Keratinocyte (primary cell): ENCODE results near the gene MARCHF10. TPM values are rescaled to one million over a fixed set of nuclear protein-coding genes. Genes with fewer than 3 reads are reported as not detected.
A peak's percentile ranks its signal among the peaks of the same experiment; 100 is the strongest.

Experiments used
- DNase-seq: peaks from one replicate; pipeline ENCODE4 v3.0.0-alpha.2; 2011; ENCODE audit warnings: low read depth, missing footprints, low spot score
- FAIRE-seq: peaks from 2 replicates; lab custom pipeline; 2011; peaks lifted over from hg19 to GRCh38; lab: Jason Lieb, UNC
- H2AFZ ChIP-seq: 2 replicates; pipeline ENCODE4 v1.6.0; 2012; ENCODE audit warnings: low read length, control low read depth, inconsistent platforms; ENCODE audit not compliant: control insufficient read depth
- H3K27ac ChIP-seq: 2 replicates; pipeline ENCODE4 v1.5.1; 2011; ENCODE audit warnings: low read length; ENCODE audit not compliant: control insufficient read depth, insufficient read depth
- H3K27me3 ChIP-seq: 3 replicates; pipeline ENCODE4 v1.6.0; 2011; ENCODE audit warnings: low read length; ENCODE audit not compliant: control insufficient read depth, insufficient read depth; ENCODE audit errors: extremely low read depth
- H3K36me3 ChIP-seq, 2 experiments: 2 replicates in 1 of 2; 3 replicates in 1 of 2; pipeline ENCODE4 v1.5.1; 2011; ENCODE audit warnings: low read length in 2 of 2, mild to moderate bottlenecking in 1 of 2; ENCODE audit not compliant: control insufficient read depth in 2 of 2, insufficient read depth in 2 of 2; ENCODE audit errors: extremely low read depth in 1 of 2
- H3K4me1 ChIP-seq: 3 replicates; pipeline ENCODE4 v1.5.1; 2011; ENCODE audit warnings: low read length; ENCODE audit not compliant: control insufficient read depth, insufficient read depth; ENCODE audit errors: extremely low read depth
- H3K4me2 ChIP-seq: 3 replicates; pipeline ENCODE4 v1.6.0; 2011; ENCODE audit warnings: low read depth, low read length; ENCODE audit not compliant: control insufficient read depth, insufficient read depth; ENCODE audit errors: extremely low read depth
- H3K4me3 ChIP-seq, 3 experiments: fragments of 200-600 bp in 1 of 3; sonication (generic) in 1 of 3; 2 replicates in 2 of 3; 3 replicates in 1 of 3; pipeline ENCODE4 v1.5.1; 2011 to 2016; ENCODE audit warnings: low read length in 3 of 3, mild to moderate bottlenecking in 3 of 3, control low read depth in 2 of 3, inconsistent platforms in 1 of 3, low read depth in 1 of 3, mixed read lengths in 1 of 3, mixed run types in 1 of 3, moderate library complexity in 1 of 3; ENCODE audit not compliant: control insufficient read depth in 2 of 3, insufficient read depth in 2 of 3; ENCODE audit errors: extremely low read depth in 1 of 3
- H3K79me2 ChIP-seq: 2 replicates; pipeline ENCODE4 v1.6.0; 2012; ENCODE audit warnings: low read length; ENCODE audit not compliant: control insufficient read depth, insufficient read depth
- H3K9ac ChIP-seq: 3 replicates; pipeline ENCODE4 v1.6.0; 2011; ENCODE audit warnings: low read length; ENCODE audit not compliant: control insufficient read depth, insufficient read depth; ENCODE audit errors: extremely low read depth
- H3K9me1 ChIP-seq: 3 replicates; pipeline ENCODE4 v1.6.0; 2011; ENCODE audit warnings: low read length; ENCODE audit not compliant: control insufficient read depth, insufficient read depth; ENCODE audit errors: extremely low read depth
- H3K9me3 ChIP-seq: 2 replicates; pipeline ENCODE4 v1.5.1; 2012; ENCODE audit warnings: low read depth, low read length; ENCODE audit not compliant: control insufficient read depth
- H4K20me1 ChIP-seq: 3 replicates; pipeline ENCODE4 v1.6.0; 2011; ENCODE audit warnings: low read length; ENCODE audit not compliant: control insufficient read depth, insufficient read depth; ENCODE audit errors: extremely low read depth
- EZH2 ChIP-seq: IDR thresholded peaks from one replicate; pipeline ENCODE4 v1.6.1; 2012; ENCODE audit warnings: inconsistent platforms, mild to moderate bottlenecking, low read length, moderate library complexity
- dilution Hi-C: fragments of 300-500 bp; cut with MboI; formaldehyde crosslinking; loops from one replicate; pipeline ENCODE4 v1.7.0; 2020; ENCODE audit warnings: low sequenced_read_pairs; ENCODE audit not compliant: extremely low pct_ligation_motif_present
- polyA plus RNA-seq, 5 experiments: library from polyadenylated mRNA; depleted of rRNA in 3 of 5; stranded (reverse) in 3 of 5; stranded (forward) in 1 of 5; unstranded in 1 of 5; fragments of >200 nt; gene quantifications; 1 replicate in 1 of 5; 2 replicates in 3 of 5; 3 replicates in 1 of 5; pipeline versions ENCODE4 v1.2.1 to v1.2.3, GENCODE V29; 2011 to 2012; ENCODE audit warnings: missing spikeins in 2 of 5, low read depth in 1 of 5, low replicate concordance in 1 of 5
- TF ChIP-seq, protein P1 (sequence below), 3 experiments: IDR thresholded peaks in 1 of 3; conservative IDR thresholded peaks in 1 of 3; optimal IDR thresholded peaks in 1 of 3; 2 replicates in 2 of 3; 3 replicates in 1 of 3; pipeline versions ENCODE3 to v1.5.1; 2011; ENCODE audit warnings: low read length in 3 of 3, mild to moderate bottlenecking in 3 of 3, moderate library complexity in 2 of 3, control low read depth in 1 of 3, inconsistent platforms in 1 of 3; ENCODE audit not compliant: insufficient read depth in 2 of 3; ENCODE audit errors: extremely low read depth in 1 of 3

The MARCHF10 gene
- polyA plus RNA-seq, 1 donor (not counting 4 experiments of a cell fraction or from before 2014, with no cell fraction given), result not detected

DNA sequence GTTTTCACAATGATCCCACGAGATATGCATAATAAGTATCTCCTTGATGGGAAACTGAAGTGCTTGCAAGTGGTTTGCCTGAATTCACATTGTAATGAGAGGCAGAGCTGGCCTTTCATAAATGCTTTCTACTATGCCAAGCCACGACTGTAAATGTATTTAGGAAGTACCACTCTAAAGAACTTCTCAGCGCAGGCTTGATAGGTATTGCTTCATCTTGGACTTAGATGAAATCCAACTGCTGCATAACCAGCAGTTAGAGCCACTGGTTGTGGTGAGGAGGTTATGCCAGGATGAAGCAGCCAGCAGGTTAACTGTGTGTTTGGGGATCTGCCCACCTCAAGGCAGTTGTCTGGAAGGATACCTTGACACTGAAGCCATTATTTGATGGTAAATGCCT lies 26.8 kb downstream of the MARCHF10 start:
- TF ChIP-seq, protein P1, sequence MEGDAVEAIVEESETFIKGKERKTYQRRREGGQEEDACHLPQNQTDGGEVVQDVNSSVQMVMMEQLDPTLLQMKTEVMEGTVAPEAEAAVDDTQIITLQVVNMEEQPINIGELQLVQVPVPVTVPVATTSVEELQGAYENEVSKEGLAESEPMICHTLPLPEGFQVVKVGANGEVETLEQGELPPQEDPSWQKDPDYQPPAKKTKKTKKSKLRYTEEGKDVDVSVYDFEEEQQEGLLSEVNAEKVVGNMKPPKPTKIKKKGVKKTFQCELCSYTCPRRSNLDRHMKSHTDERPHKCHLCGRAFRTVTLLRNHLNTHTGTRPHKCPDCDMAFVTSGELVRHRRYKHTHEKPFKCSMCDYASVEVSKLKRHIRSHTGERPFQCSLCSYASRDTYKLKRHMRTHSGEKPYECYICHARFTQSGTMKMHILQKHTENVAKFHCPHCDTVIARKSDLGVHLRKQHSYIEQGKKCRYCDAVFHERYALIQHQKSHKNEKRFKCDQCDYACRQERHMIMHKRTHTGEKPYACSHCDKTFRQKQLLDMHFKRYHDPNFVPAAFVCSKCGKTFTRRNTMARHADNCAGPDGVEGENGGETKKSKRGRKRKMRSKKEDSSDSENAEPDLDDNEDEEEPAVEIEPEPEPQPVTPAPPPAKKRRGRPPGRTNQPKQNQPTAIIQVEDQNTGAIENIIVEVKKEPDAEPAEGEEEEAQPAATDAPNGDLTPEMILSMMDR (optimal IDR thresholded peaks at IDR 0.05 in 1 of 3, IDR thresholded peaks at IDR 0.05 in 1 of 3, conservative IDR thresholded peaks at IDR 0.05 in 1 of 3; ENCODE audit: extremely low read depth in 1 of 3, insufficient read depth in 2 of 3, low read length in 3 of 3), result no peak
- no peak for TF ChIP-seq EZH2
- H3K36me3 ChIP-seq, result no peaks in the 10 kb centered on the region
- peaks cover 41% of the 10 kb centered on the region for H3K4me1 ChIP-seq
- H3K9ac ChIP-seq, result no peak overlapping the region
- FAIRE-seq, result no peak
- H4K20me1 ChIP-seq, result no peaks in the 10 kb centered on the region
- no peaks in the 10 kb centered on the region for H3K79me2 ChIP-seq
- no peaks in the 10 kb centered on the region for H3K9me1 ChIP-seq
- H3K9me3 ChIP-seq, result no peaks in the 10 kb centered on the region
- peak overlapping the region; percentile 13 for H3K27ac ChIP-seq
- peak overlapping the region; percentile 3 for H3K4me2 ChIP-seq
- H3K4me3 ChIP-seq, result no peak overlapping the region
- dilution Hi-C loops, result no loop called here
- H2AFZ ChIP-seq, result no peak overlapping the region
- no peak for DNase-seq
- no peaks in the 10 kb centered on the region for H3K27me3 ChIP-seq

DNA sequence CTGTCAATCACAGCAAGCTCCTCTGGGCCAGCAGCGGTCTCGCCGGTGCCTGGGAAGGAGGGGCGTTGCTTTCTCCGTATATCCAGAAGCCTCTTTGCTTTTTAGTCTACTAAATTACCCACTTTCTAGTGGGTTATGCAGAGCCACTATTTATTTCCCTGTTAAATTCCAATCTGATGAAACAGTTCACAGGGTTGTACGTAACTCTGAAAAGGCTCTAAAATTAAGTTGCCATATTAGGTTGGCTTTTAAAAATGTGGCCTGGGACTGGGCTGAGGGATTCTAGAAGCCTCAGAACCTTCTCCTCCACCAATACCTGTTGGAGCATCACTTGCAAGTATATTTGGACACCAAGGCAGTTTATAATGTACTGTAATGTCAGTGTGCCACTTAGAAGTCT lies 27.2 kb downstream of the MARCHF10 start:
- Histone ChIP-seq H3K4me2 (no peak overlapping the region), H3K9me3 (no peaks in the 10 kb centered on the region), H3K4me1 (peaks cover 41% of the 10 kb centered on the region), H3K36me3 (no peaks in the 10 kb centered on the region), H4K20me1 (no peaks in the 10 kb centered on the region), H3K27ac (peak overlapping the region; percentile 6), H3K9me1 (no peaks in the 10 kb centered on the region), H3K27me3 (no peaks in the 10 kb centered on the region), H2AFZ (no peak overlapping the region), H3K4me3 (no peak overlapping the region), H3K9ac (no peak overlapping the region), H3K79me2 (no peaks in the 10 kb centered on the region)
- no peak for TF ChIP-seq EZH2
- FAIRE-seq, result no peak
- no peak for DNase-seq
- dilution Hi-C loops, result no loop called here

DNA sequence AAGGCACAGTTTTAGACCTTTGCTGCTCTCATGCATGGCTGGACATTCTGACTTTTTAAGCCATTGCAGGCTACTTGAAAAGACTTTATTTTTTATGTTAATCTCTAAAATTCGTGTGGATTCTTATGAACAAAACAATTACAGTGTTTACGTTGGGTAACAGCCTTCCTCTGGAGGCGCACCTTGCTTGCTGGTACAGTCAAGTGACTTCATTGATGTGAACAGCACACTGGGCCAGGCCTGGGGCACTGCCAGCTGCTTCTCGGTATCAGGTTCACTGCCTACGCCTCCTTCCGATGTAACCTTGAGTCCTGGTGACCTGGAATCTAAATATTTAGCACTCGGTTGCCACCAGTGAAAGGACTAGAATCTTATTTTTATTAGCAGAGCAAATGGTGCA lies 27.8 kb downstream of the MARCHF10 start:
- H4K20me1 ChIP-seq, result no peaks in the 10 kb centered on the region
- DNase-seq, result peak; percentile 48
- FAIRE-seq, result peak; percentile 29
- peak overlapping the region; percentile 92 for H3K27ac ChIP-seq
- H3K4me3 ChIP-seq, result no peak overlapping the region
- dilution Hi-C loops, result no loop called here
- H3K9me3 ChIP-seq, result no peaks in the 10 kb centered on the region
- no peaks in the 10 kb centered on the region for H3K9me1 ChIP-seq
- TF ChIP-seq, protein P1 (optimal IDR thresholded peaks at IDR 0.05 in 1 of 3, IDR thresholded peaks at IDR 0.05 in 1 of 3, conservative IDR thresholded peaks at IDR 0.05 in 1 of 3; ENCODE audit: extremely low read depth in 1 of 3, insufficient read depth in 2 of 3, low read length in 3 of 3), result peak; percentile 11 to 58 (median 18)
- TF ChIP-seq EZH2, result no peak
- H3K4me1 ChIP-seq, result peaks cover 41% of the 10 kb centered on the region
- H3K27me3 ChIP-seq, result no peaks in the 10 kb centered on the region
- H3K36me3 ChIP-seq, result no peaks in the 10 kb centered on the region
- no peak overlapping the region for H3K4me2 ChIP-seq
- peak overlapping the region; percentile 18 for H2AFZ ChIP-seq
- no peak overlapping the region for H3K9ac ChIP-seq
- no peaks in the 10 kb centered on the region for H3K79me2 ChIP-seq
